NCI-H2081 (cell line): Measurements from ENCODE around the gene ZDHHC14.
"Not testable (repeated sequence)": the region's sequence is repeated elsewhere in the genome, so short reads cannot be mapped to it uniquely, and the experiment has no call there.

Experiments
- DNase-seq, 2 experiments: peaks; one replicate each; lab custom pipeline; 2025; lab: John Stamatoyannopoulos, UW

Gene ZDHHC14

DNA sequence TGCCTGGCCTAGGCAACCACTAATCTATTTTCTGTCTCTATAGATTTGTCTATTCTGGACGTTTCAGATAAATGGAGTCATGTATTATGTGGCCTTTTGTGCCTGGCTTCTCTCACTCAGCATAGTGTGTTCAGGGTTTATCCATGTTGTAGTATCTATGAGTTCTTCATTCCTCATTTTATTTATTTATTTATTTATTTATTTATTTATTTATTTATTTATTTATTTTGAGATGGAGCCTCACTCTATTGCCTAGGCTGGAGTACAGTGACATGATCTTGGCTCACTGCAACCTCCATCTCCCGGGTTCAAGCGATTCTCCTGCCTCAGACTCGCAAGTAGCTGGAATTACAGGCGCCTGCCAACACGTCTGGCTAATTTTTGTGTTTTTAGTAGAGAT is 86.3 kb downstream of the ZDHHC14 start:
- not testable (repeated sequence) for DNase-seq

- no peak for DNase-seq
Observed at GRCh38 chr6:157468054-157468453, 87.1 kb downstream of the ZDHHC14 start.

DNA sequence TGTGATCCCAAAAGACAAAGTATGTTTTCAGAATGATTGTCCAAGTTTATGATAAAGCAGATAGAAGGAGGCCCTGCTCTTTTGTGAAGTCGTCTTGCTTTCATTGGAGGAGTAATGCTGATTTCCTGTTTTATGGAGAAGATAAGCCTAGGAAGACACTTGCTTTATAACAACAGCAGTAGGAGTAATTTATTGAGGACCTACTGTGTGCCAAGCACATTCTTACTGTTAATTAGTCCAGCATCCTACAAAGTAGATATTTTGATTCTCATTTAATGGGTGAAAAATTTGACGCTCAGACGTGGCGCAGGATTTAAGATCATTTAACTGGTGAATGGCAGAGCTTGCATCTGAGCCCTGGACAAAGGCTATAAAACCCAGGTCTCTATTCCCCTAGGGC is 87.6 kb downstream of the ZDHHC14 start:
- no peak for DNase-seq

GRCh38 chr6:157469378-157469777 is 88.4 kb downstream of the ZDHHC14 start:
- DNase-seq, result no peak

GRCh38 chr6:157471077-157471686 is 90.2 kb downstream of the ZDHHC14 start:
- no peak for DNase-seq

DNA sequence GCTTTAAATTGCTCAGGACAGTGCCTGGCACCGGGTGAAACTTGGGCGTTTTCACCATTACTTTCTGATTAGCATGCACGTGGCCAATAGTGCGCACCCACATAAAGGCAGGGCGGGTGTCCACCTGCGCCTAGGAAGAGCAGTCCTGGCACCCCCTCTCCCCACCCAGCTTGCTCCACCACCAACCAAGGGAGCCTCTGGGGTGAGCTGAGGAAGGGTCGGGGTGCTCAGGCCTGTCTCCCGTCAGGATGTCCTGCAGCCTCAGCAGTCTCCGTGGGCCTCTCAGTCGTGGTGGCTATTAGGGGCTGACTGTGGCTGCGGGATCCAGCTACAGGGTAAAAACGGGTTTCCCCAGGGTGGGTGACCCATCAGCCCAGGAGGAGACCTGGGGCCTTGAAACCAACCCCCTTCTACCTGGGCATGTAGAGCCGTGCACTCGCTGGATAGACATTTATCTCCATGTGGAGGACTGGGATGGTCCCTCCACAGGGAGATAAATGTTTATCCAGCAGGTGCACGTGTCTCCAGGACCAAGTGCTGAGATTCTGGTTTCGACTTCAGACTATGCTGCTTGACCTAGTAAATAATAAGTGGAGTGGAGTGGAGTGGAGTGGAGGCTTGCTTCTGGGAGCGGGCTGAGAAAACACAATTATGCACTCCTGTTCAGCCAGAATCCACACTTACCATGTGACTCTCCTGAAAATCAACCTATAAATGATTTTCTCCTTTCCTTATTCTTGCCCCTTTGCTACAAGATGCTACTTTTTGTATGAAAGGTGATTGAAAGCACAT is 91.1 kb downstream of the ZDHHC14 start:
- DNase-seq, result no peak

GRCh38 chr6:157476797-157477196 is 95.8 kb downstream of the ZDHHC14 start:
- DNase-seq, result no peak

DNA sequence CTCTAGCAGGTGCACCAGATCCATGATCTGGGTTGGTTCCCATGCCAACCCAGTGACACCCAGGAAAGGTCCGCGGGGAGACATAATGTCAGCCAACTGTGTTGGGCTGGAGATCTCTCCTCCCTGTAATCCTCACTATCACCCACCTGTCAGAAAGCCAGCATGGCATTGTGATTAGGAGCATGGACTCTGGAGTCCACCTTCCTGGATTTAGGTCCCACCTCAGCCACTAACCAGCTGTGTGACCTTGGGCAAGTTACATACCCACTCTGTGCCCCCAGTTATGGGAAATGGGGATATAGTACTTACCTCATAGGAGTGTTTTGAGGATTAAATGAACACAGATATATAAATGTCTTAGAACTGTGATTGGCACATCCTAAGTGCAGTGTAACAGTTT is 97.9 kb downstream of the ZDHHC14 start:
- no peak for DNase-seq

- DNase-seq, result no peak
Observed at GRCh38 chr6:157479464-157480303, 98.7 kb downstream of the ZDHHC14 start.

- no peak for DNase-seq
Observed at GRCh38 chr6:157481189-157481864, 100.3 kb downstream of the ZDHHC14 start.

DNA sequence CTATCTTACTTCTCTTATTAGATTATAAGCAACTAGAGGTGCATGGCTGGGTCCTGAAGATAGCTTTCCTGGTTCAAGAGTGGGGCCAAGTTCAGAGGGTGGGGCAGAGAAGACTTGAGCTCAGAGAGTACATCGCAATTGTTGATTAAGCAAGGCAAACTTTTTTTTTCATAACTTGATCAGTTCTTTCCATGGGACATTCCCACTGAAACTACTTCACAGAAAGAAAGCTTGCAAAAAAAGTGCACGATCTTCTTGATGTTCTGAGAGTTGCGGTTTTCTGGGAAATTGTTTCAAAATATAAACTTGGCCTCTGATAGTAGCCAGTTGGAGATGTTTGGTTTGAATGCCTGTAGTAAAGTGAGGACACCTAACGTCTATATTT is 100.9 kb downstream of the ZDHHC14 start:
- no peak for DNase-seq

- DNase-seq, result no peak
Observed at GRCh38 chr6:157483770-157484169, 102.8 kb downstream of the ZDHHC14 start.

GRCh38 chr6:157484181-157484580 is 103.2 kb downstream of the ZDHHC14 start:
- no peak for DNase-seq

DNA sequence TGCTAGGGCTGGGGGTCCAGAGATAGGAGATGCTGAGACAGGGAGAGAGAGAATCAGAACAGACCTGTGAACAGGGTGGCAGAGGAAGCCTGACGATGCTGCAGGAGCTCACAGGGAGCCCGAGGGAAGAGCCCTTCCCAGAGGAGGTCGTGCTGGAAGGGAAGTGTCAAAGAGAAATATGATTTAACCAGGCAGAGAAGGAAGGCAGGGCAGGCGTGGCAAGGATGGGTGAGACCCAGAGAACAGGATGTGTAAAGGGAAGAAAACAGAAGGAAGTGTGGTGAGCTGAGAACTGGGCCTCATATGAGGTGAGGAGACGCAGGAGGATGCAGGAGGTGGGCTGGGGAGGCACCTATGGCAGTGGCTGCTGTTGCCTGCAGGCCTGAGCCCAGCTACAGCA is 105.6 kb downstream of the ZDHHC14 start:
- DNase-seq, result no peak

- DNase-seq, result no peak
Observed at GRCh38 chr6:157487110-157487773, 106.3 kb downstream of the ZDHHC14 start.

- no peak for DNase-seq
Observed at GRCh38 chr6:157488058-157488457, 107.1 kb downstream of the ZDHHC14 start.

GRCh38 chr6:157488716-157489118 is 107.7 kb downstream of the ZDHHC14 start:
- no peak for DNase-seq

DNA sequence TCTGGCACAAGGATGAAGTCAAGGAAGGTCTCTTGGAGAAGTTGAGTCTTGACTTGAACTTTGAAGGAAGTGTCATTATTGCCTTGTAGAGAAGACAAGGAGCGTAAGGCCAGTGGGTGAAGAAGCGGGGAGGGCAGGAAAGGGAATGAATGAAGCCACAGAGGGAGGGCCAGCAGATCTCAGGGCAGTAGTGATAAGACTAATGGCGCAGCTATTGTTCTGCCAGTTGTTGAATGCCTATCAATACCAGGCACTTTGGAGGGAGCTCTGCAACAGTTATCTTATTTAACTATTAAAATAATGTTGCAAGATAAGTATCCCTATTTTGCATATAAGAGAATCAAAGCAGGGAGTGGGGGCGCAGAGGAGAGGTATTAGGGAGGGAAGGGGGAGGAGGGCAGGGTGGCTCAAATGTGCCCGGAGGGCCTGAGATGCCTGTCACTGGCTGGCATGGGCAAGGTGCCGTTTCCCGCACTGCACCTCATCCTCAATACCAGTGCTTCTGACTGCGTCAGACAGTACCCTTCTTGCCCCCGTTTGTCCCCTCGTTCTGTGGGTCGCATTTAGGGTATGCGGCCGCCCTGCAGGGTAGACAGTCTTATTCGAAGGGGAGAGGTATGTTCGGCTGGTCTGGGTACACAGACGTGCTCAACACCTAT is 109.8 kb downstream of the ZDHHC14 start:
- DNase-seq, result no peak

- DNase-seq, result no peak
Observed at GRCh38 chr6:157491571-157492232, 110.7 kb downstream of the ZDHHC14 start.

DNA sequence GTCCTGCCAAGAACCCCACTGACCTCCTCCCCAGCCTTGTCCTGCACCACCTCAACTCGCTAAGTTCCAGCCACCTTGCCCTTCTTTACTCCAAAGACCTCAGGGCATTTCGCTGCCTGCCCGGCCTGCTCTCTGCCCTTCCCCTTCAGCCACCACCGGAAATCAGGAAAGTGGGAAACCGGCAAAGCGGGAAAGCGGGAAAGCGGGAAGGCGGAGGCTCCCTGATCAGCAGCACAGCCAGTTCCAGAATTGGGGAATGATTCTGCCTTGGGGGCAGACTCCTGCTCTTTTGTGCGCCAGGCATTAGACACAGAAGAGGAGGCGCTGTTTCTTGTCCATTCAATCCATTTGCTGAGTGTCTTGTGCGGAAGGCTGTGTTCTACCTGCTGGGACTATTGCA is 111.3 kb downstream of the ZDHHC14 start:
- DNase-seq, result no peak

DNA sequence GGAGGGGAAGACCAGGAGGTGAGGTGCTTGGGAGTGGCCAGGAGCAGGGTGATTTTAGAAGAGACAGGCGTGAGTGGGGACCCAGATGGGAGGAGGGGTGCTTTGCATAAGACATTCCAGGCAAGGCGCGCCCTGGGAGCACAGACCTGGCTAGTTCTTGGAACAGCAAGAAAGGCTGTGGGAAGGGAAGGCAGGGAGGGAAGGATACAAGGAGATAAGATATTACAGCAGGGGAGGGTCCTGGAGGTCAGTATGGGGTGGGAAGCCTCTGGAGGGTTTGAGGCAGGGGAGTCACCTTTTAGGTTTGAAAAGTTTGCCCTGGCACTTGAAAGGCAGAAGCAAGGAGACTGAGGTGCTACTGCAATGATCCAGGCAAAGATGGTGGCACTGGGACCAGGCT is 111.8 kb downstream of the ZDHHC14 start:
- DNase-seq, result no peak
